NB4 (cell line): Measurements from ENCODE around the gene TM2D3.

Source experiments
- POLR2A ChIP-seq: IDR thresholded peaks from 2 replicates; pipeline ENCODE4 v1.6.1; 2011; ENCODE audit warnings: mild to moderate bottlenecking; ENCODE audit not compliant: insufficient read length; ENCODE audit errors: extremely low read depth
- TF ChIP-seq, protein P1 (sequence below): IDR thresholded peaks from one replicate; pipeline ENCODE4 v1.5.1; 2012; ENCODE audit warnings: low read depth, low read length

DNA sequence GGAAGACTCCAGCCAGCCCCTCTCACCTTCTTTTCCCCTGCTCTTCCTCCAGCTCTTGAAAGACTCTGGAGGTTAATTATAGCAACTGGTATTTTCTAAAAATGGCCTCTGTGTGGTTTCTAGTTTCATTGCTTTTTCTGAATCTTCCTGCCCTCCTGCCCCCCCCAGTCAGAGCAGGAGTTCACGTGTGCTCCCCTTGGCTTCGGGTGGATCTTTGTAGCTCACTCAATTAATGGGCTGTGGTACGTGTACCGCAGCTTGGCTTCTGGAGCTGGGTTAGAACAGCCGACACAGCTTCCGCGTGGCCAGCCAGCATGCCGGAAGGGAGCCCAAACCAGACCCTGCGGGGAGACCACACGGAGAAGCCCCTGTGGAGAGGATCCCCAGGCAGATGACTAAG lies 31.5 kb downstream of the TM2D3 start:
- TF ChIP-seq, protein P1, sequence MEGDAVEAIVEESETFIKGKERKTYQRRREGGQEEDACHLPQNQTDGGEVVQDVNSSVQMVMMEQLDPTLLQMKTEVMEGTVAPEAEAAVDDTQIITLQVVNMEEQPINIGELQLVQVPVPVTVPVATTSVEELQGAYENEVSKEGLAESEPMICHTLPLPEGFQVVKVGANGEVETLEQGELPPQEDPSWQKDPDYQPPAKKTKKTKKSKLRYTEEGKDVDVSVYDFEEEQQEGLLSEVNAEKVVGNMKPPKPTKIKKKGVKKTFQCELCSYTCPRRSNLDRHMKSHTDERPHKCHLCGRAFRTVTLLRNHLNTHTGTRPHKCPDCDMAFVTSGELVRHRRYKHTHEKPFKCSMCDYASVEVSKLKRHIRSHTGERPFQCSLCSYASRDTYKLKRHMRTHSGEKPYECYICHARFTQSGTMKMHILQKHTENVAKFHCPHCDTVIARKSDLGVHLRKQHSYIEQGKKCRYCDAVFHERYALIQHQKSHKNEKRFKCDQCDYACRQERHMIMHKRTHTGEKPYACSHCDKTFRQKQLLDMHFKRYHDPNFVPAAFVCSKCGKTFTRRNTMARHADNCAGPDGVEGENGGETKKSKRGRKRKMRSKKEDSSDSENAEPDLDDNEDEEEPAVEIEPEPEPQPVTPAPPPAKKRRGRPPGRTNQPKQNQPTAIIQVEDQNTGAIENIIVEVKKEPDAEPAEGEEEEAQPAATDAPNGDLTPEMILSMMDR = no peak
- TF ChIP-seq POLR2A = no peak
